Pancreas (tissue), 10 donors: ENCODE results near the gene WDFY4. TPM values are rescaled to one million over a fixed set of nuclear protein-coding genes. Genes with fewer than 3 reads are reported as not detected.
A peak's percentile ranks its signal among the peaks of the same experiment; 100 is the strongest.

Experiments used
- ATAC-seq, 4 donors: fragments of 200-7000 bp; cut with Tn5 transposase; one replicate each; pipeline versions ENCODE4 v1.8.0 to v1.9.1; 2020; ENCODE audit warnings: mild to moderate bottlenecking in 4 of 4, moderate library complexity in 4 of 4
- DNase-seq, 6 donors: peaks; one replicate each; pipeline ENCODE4 v3.0.0-alpha.2; 2020
- FAIRE-seq: peaks from 2 replicates; lab custom pipeline; 2012; peaks lifted over from hg19 to GRCh38; lab: Jason Lieb, UNC
- H3K27ac ChIP-seq, 4 donors: fragments of 200-600 bp; sonication (generic); 1 replicate in 3 of 4; 2 replicates in 1 of 4; pipeline versions ENCODE4 v1.5.0 to v1.8.0; 2020
- H3K27me3 ChIP-seq, 4 donors: fragments of 200-600 bp; one replicate each; pipeline ENCODE4 v1.8.0; 2021
- H3K36me3 ChIP-seq, 3 donors: fragments of 200-600 bp; sonication (generic) in 1 of 3; one replicate each; pipeline versions ENCODE4 v1.5.0 to v1.8.0; 2020 to 2021
- H3K4me1 ChIP-seq, 3 donors: fragments of 200-600 bp; one replicate each; pipeline ENCODE4 v1.8.0; 2021
- H3K4me3 ChIP-seq, 4 donors: fragments of 200-600 bp; sonication (generic) in 2 of 4; one replicate each; pipeline versions ENCODE4 v1.5.0 to v1.8.0; 2020 to 2021
- H3K9me3 ChIP-seq, 4 donors: fragments of 200-600 bp; one replicate each; pipeline ENCODE4 v1.8.0; 2021
- WGBS, 2 donors: extraction: QIAGEN DNeasy Blood & Tissue Kit; methylation state at CpG; one replicate each; pipeline ENCODE4 v1.1.7; 2013; 5-methylcytosine and 5-hydroxymethylcytosine counted together
- intact Hi-C, 3 donors: fragments of 100-400 bp; cut with DNase I; formaldehyde crosslinking; loops; one replicate each; pipeline versions ENCODE4 v1.11.1 to v1.14.2; 2022
- polyA plus RNA-seq, 2 donors: library from polyadenylated mRNA; stranded (reverse); fragments of 200-250 nt; gene quantifications; one replicate each; pipeline ENCODE4 v1.2.3, GENCODE V29; 2013
- total RNA-seq, 6 donors: library from RNA; stranded (reverse); fragmentation: NEBNext Ultra II Directional in 4 of 6; extraction: Animal tissue kit (Norgen Biotek cat#: 25700) in 4 of 6; gene quantifications; one replicate each; pipeline versions ENCODE4 v1.2.1 to v1.2.4, GENCODE V29; 2021 to 2023
- TF ChIP-seq, protein P1 (sequence below), 4 donors: fragments of 200-600 bp; sonication (generic) in 3 of 4; IDR thresholded peaks; one replicate each; pipeline versions ENCODE4 v1.5.0 to v1.8.0; 2021; ENCODE audit warnings: antibody characterized with exemption in 4 of 4
- donor health status: healthy with polysubstance abuse.
- donor health status: DM: no; HTN: no; CAD: no; lungs with moderate emphysema.
- donor health status: DM: no; HTN: no; CAD: no.
- donor health status: control.
- donor health status: control.
- donor health status: Bipolar disorder and iron deficiency.
- donor health status: DM: yes; HTN: yes; CAD: no.
- donor health status: DM: no; HTN: no; CAD: no.
- donor health status: DM: no; HTN: no; CAD: no.
- donor health status: DM: yes; HTN: yes; CAD: no.

WDFY4 gene
- total and polyA plus RNA-seq, 8 donors, result 0.14 to 8.4 (median 0.72) TPM

DNA sequence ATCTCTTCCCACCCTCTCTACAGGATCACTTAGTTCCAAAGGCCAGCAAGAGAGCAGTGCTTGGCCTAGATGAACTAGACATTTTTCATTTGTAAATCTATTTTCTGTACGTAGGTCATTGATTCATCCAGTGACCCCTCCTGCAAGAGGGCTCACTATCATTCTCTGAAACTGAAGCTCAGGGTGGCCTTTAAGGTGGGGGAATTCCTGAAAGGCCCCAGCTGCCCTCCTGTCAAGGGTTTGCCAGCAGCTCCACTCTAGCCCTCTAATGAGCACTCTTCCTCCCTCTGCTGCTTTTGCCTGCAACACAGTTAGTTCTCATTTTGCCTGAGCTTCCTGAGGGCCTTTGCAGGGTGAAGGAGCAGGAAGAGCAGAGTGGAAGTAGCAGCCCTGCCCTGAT lies 213.8 kb downstream of the WDFY4 start:
- no peaks in the 10 kb centered on the region for H3K9me3 ChIP-seq
- H3K27ac ChIP-seq, result no peak overlapping the region
- ATAC-seq (no peak), DNase-seq (no peak), FAIRE-seq (no peak)
- no peaks in the 10 kb centered on the region for H3K27me3 ChIP-seq
- WGBS, 2 donors, result 70 to 81% methylated on average over 1 of the region's 1 CpG
- H3K4me3 ChIP-seq, result no peak overlapping the region
- H3K4me1 ChIP-seq, result no peaks in the 10 kb centered on the region
- TF ChIP-seq, protein P1, sequence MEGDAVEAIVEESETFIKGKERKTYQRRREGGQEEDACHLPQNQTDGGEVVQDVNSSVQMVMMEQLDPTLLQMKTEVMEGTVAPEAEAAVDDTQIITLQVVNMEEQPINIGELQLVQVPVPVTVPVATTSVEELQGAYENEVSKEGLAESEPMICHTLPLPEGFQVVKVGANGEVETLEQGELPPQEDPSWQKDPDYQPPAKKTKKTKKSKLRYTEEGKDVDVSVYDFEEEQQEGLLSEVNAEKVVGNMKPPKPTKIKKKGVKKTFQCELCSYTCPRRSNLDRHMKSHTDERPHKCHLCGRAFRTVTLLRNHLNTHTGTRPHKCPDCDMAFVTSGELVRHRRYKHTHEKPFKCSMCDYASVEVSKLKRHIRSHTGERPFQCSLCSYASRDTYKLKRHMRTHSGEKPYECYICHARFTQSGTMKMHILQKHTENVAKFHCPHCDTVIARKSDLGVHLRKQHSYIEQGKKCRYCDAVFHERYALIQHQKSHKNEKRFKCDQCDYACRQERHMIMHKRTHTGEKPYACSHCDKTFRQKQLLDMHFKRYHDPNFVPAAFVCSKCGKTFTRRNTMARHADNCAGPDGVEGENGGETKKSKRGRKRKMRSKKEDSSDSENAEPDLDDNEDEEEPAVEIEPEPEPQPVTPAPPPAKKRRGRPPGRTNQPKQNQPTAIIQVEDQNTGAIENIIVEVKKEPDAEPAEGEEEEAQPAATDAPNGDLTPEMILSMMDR (IDR thresholded peaks at IDR 0.05), result no peak
- intact Hi-C loops, result no loop called here
- H3K36me3 ChIP-seq, result no peaks in the 10 kb centered on the region

DNA sequence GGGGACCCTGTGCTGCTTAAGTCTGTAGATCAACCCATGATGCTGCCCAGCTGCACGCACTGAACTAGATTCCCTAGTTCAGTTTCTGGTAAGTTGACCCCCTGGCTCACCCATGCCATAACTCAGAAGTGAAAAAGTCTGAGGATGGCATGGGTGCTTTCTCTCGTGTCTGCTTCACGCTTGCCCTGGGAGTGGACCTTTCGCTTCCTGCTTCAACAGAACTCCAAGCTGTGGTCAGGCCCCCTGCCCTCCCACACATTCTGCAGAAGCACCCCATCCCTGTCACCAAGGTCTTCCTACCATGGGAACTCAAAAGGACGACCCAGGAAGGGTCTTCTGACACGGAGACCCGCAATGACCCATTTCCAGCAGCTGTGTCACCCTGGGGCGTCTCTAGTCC lies 215.1 kb downstream of the WDFY4 start:
- no peaks in the 10 kb centered on the region for H3K4me1 ChIP-seq
- no peaks in the 10 kb centered on the region for H3K27me3 ChIP-seq
- intact Hi-C loops, result no loop called here
- no peaks in the 10 kb centered on the region for H3K36me3 ChIP-seq
- H3K27ac ChIP-seq, result no peak overlapping the region
- TF ChIP-seq, protein P1 (IDR thresholded peaks at IDR 0.05), result no peak
- FAIRE-seq (no peak), ATAC-seq (no peak), DNase-seq (no peak)
- H3K4me3 ChIP-seq, result no peak overlapping the region
- WGBS, 2 donors, result 73 to 79% methylated on average over 8 of the region's 8 CpGs
- no peaks in the 10 kb centered on the region for H3K9me3 ChIP-seq

GRCh38 chr10:48900371-48900801 lies 215.7 kb downstream of the WDFY4 start:
- Histone ChIP-seq H3K9me3 (no peaks in the 10 kb centered on the region), H3K4me1 (no peaks in the 10 kb centered on the region), H3K27me3 (no peaks in the 10 kb centered on the region), H3K36me3 (no peaks in the 10 kb centered on the region), H3K4me3 (no peak overlapping the region), H3K27ac (no peak overlapping the region)
- no peak for DNase-seq
- intact Hi-C loops, result no loop called here
- TF ChIP-seq, protein P1 (IDR thresholded peaks at IDR 0.05), result no peak
- FAIRE-seq, result no peak
- peak in 2 of 4 donors; percentile 30 to 45 for ATAC-seq
- WGBS, 2 donors, result 78 to 80% methylated on average over 2 of the region's 2 CpGs

- TF ChIP-seq, protein P1 (IDR thresholded peaks at IDR 0.05), result no peak
- Histone ChIP-seq H3K36me3 (no peaks in the 10 kb centered on the region), H3K4me3 (no peak overlapping the region), H3K27me3 (no peaks in the 10 kb centered on the region), H3K4me1 (no peaks in the 10 kb centered on the region), H3K27ac (no peak overlapping the region), H3K9me3 (no peaks in the 10 kb centered on the region)
- FAIRE-seq (no peak), DNase-seq (no peak), ATAC-seq (no peak)
- 51 to 53% methylated on average over 5 of the region's 5 CpGs for WGBS, 2 donors
- intact Hi-C loops, result no loop called here
Measured at GRCh38 chr10:48901319-48901718, 216.6 kb downstream of the WDFY4 start.

GRCh38 chr10:48902096-48902495 lies 217.4 kb downstream of the WDFY4 start:
- no peak for DNase-seq

More at GRCh38 chr10:48902096-48902495, 217.4 kb downstream of the WDFY4 start:
- FAIRE-seq, result no peak
- H3K4me1 ChIP-seq, result no peaks in the 10 kb centered on the region
- intact Hi-C loops, result no loop called here
- no peak for ATAC-seq
- H3K27ac ChIP-seq, result no peak overlapping the region
- 73 to 84% methylated on average over 7 of the region's 7 CpGs for WGBS, 2 donors
- H3K27me3 ChIP-seq, result no peaks in the 10 kb centered on the region
- TF ChIP-seq, protein P1 (IDR thresholded peaks at IDR 0.05), result no peak
- no peaks in the 10 kb centered on the region for H3K9me3 ChIP-seq
- no peak overlapping the region for H3K4me3 ChIP-seq
- no peaks in the 10 kb centered on the region for H3K36me3 ChIP-seq
